Hepatocyte (in vitro differentiated cells): ENCODE results near the gene MKNK2. TPM values are rescaled to one million over a fixed set of nuclear protein-coding genes. Genes with fewer than 3 reads are reported as not detected.
"Not testable (repeated sequence)": the region's sequence is repeated elsewhere in the genome, so short reads cannot be mapped to it uniquely, and the experiment has no call there.

Source experiments
- DNase-seq: peaks from one replicate; pipeline ENCODE4 v3.0.0-alpha.2; 2016; ENCODE audit warnings: low spot score
- H2AFZ ChIP-seq: fragments of 200-600 bp; sonication (generic); 2 replicates; pipeline ENCODE4 v1.6.0; 2016; ENCODE audit warnings: antibody characterized with exemption, mild to moderate bottlenecking
- H3K27ac ChIP-seq: fragments of 200-600 bp; sonication (generic); 2 replicates; pipeline ENCODE4 v1.5.1; 2016; ENCODE audit warnings: mild to moderate bottlenecking
- H3K27me3 ChIP-seq: fragments of 200-600 bp; sonication (generic); 2 replicates; pipeline ENCODE4 v1.6.1; 2016
- H3K36me3 ChIP-seq: fragments of 200-600 bp; sonication (generic); replicated peaks from 2 replicates; pipeline ENCODE4 v1.5.1; 2016; ENCODE audit warnings: low read depth; ENCODE audit not compliant: insufficient read depth
- H3K4me1 ChIP-seq: fragments of 200-600 bp; sonication (generic); 2 replicates; pipeline ENCODE4 v1.5.1; 2016; ENCODE audit warnings: mild to moderate bottlenecking, moderate library complexity; ENCODE audit not compliant: insufficient read depth
- H3K4me2 ChIP-seq: fragments of 200-600 bp; sonication (generic); 2 replicates; pipeline ENCODE4 v1.6.0; 2016
- H3K4me3 ChIP-seq: fragments of 200-600 bp; sonication (generic); 2 replicates; pipeline ENCODE4 v1.5.1; 2016; ENCODE audit warnings: mild to moderate bottlenecking
- H3K79me2 ChIP-seq: fragments of 200-600 bp; sonication (generic); 2 replicates; pipeline ENCODE4 v1.6.0; 2017; ENCODE audit warnings: mild to moderate bottlenecking
- H3K9me2 ChIP-seq: fragments of 200-600 bp; sonication (generic); replicated peaks from 2 replicates; pipeline ENCODE4 v1.6.0; 2017; ENCODE audit warnings: mild to moderate bottlenecking; ENCODE audit not compliant: insufficient read depth
- H3K9me3 ChIP-seq: fragments of 200-600 bp; sonication (generic); 2 replicates; pipeline ENCODE4 v1.5.1; 2016; ENCODE audit warnings: low read depth, mild to moderate bottlenecking
- H4K20me1 ChIP-seq: fragments of 200-600 bp; sonication (generic); 2 replicates; pipeline ENCODE4 v1.6.0; 2016; ENCODE audit warnings: mild to moderate bottlenecking; ENCODE audit not compliant: insufficient read depth, poor library complexity, severe bottlenecking
- EZH2 ChIP-seq: fragments of 200-600 bp; sonication (generic); IDR thresholded peaks from 2 replicates; pipeline ENCODE4 v1.6.1; 2016; ENCODE audit warnings: antibody characterized with exemption, mild to moderate bottlenecking, borderline replicate concordance
- EZH2phosphoT487 ChIP-seq: fragments of 200-600 bp; sonication (generic); IDR thresholded peaks from one replicate; pipeline ENCODE4 v1.6.1; 2018; ENCODE audit warnings: antibody characterized with exemption, mild to moderate bottlenecking, low read depth, moderate library complexity; ENCODE audit not compliant: unreplicated experiment, severe bottlenecking
- WGBS: methylation state at CpG from one replicate; pipeline ENCODE4 v1.1.6; 2016; ENCODE audit warnings: low lambda C conversion rate; ENCODE audit errors: missing lambda C conversion rate; 5-methylcytosine and 5-hydroxymethylcytosine counted together
- polyA plus RNA-seq: library from polyadenylated mRNA; unstranded; fragments of >200 nt; fragmentation: Nextera tagmentation; extraction: Ambion mirVana; gene quantifications from 2 replicates; pipeline ENCODE4 v1.2.1, GENCODE V29; 2016
- total RNA-seq: library from RNA; depleted of rRNA; stranded (reverse); fragments of >200 nt; gene quantifications from 2 replicates; pipeline ENCODE4 v1.2.3, GENCODE V29; 2014
- TF ChIP-seq, protein P1 (sequence below): fragments of 200-600 bp; sonication (generic); IDR thresholded peaks from 2 replicates; pipeline ENCODE4 v1.5.1; 2016; ENCODE audit warnings: antibody characterized with exemption, mild to moderate bottlenecking; ENCODE audit not compliant: poor library complexity

Gene MKNK2
- total and polyA plus RNA-seq, 2 experiments from 2014 or later: 90.4 to 136 TPM

DNA sequence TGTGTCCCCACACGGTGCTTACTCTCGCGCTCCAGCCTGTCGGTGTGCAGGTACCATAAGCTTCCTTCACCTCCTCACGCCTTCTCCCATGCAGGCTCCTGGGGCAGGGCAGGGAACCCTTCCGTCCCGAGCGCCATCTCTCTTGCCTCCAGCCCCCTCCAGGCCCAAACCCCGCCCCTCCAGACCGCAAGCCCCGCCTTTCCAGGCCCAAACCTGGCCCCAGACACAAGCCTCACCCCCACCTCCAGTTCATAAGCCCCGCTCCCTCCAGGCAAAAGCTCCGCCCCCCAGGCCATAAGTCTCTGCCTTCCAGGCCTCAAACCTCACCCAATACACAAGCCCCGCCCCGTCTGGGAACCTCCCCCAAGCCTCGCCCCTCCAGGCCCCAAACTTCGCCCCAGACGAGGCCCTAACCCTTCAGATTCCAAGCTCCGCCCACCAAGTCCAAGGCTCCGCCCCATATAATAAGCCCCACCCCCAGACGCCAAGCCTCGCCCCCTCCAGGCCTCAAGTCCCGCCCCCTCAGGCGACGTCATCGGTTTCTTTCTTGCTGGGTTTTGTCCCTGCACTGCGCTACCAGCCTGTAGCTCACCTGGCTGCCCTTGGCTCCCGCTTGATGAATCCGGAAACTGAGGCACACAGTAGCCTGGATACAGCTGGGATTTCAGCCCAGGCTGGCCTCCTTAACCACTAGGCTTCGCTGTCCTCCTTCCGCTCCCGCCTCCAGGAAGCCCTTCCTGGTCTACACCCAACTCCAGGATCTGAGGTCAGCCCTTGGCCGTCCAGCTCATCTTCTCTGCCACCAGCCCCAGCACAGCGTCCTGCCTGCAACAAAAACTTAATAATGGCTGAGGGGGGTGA lies 16.1 kb downstream of the MKNK2 start:
- H3K4me1 ChIP-seq: peaks cover 15% of the 10 kb centered on the region
- H2AFZ ChIP-seq: no peak overlapping the region
- no peak overlapping the region for H3K4me3 ChIP-seq
- H3K4me2 ChIP-seq: no peak overlapping the region
- peak; percentile 46 for DNase-seq
- H3K27me3 ChIP-seq: no peaks in the 10 kb centered on the region
- H3K9me3 ChIP-seq: no peaks in the 10 kb centered on the region
- H3K36me3 ChIP-seq: no peaks in the 10 kb centered on the region
- 81% methylated on average over 28 of the region's 34 CpGs for WGBS
- H3K27ac ChIP-seq: no peak overlapping the region
- no peaks in the 10 kb centered on the region for H4K20me1 ChIP-seq
- H3K9me2 ChIP-seq: no peaks in the 10 kb centered on the region
- TF ChIP-seq EZH2phosphoT487 (no peak), EZH2 (no peak)
- TF ChIP-seq, protein P1, sequence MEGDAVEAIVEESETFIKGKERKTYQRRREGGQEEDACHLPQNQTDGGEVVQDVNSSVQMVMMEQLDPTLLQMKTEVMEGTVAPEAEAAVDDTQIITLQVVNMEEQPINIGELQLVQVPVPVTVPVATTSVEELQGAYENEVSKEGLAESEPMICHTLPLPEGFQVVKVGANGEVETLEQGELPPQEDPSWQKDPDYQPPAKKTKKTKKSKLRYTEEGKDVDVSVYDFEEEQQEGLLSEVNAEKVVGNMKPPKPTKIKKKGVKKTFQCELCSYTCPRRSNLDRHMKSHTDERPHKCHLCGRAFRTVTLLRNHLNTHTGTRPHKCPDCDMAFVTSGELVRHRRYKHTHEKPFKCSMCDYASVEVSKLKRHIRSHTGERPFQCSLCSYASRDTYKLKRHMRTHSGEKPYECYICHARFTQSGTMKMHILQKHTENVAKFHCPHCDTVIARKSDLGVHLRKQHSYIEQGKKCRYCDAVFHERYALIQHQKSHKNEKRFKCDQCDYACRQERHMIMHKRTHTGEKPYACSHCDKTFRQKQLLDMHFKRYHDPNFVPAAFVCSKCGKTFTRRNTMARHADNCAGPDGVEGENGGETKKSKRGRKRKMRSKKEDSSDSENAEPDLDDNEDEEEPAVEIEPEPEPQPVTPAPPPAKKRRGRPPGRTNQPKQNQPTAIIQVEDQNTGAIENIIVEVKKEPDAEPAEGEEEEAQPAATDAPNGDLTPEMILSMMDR: no peak
- no peaks in the 10 kb centered on the region for H3K79me2 ChIP-seq

DNA sequence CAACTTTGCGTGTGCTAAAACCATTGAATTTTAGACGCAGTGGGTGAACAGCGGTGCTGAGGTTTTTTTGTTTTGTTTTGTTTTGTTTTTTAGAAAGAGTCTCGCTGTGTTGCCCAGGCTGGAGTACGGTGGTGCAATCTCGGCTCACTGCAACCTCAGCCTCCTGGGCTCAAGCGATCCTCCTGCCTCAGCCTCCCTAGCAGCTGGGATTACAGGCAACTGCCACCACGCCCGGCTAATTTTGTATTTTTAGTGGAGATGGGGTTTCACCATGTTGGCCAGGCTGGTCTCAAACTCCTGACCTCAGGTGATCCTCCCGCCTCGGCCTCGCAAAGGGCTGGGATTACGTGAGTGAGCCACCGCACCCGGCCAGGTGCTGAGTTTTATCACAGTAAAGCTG lies 16.8 kb downstream of the MKNK2 start:
- not testable (repeated sequence) for H2AFZ ChIP-seq, H3K4me3 ChIP-seq, DNase-seq, H3K9me3 ChIP-seq, H3K36me3 ChIP-seq, H4K20me1 ChIP-seq, H3K27me3 ChIP-seq, H3K27ac ChIP-seq, H3K79me2 ChIP-seq, H3K4me2 ChIP-seq, H3K9me2 ChIP-seq
- H3K4me1 ChIP-seq: peaks cover 15% of the 10 kb centered on the region
- 89% methylated on average over 15 of the region's 15 CpGs for WGBS

DNA sequence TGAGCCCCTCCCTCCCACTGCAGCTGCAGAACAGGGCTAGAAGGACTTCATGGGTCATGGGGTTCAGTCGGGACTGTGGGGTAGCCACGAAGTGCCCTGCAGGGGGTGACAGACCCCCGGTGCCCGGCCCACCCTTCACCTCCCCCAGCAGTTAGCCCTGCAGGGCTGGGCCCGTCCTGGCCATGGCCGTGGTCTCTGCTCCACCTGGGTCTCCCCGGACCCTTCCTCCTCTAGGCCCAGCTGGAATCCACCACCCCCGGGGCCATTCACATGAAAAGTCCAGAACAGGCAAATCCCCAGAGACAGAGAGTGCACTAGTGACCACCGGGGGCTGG lies 17.3 kb downstream of the MKNK2 start:
- H3K27ac ChIP-seq: no peak overlapping the region
- 78% methylated on average over 9 of the region's 9 CpGs for WGBS
- no peaks in the 10 kb centered on the region for H3K9me3 ChIP-seq
- DNase-seq: no peak
- no peak overlapping the region for H2AFZ ChIP-seq
- H3K4me1 ChIP-seq: peaks cover 15% of the 10 kb centered on the region
- H3K4me3 ChIP-seq: no peak overlapping the region
- H3K4me2 ChIP-seq: no peak overlapping the region
- no peaks in the 10 kb centered on the region for H3K27me3 ChIP-seq
- H3K36me3 ChIP-seq: no peaks in the 10 kb centered on the region
- H3K9me2 ChIP-seq: no peaks in the 10 kb centered on the region
- H4K20me1 ChIP-seq: no peaks in the 10 kb centered on the region
- no peaks in the 10 kb centered on the region for H3K79me2 ChIP-seq
- no peak for TF ChIP-seq EZH2phosphoT487
- no peak for TF ChIP-seq EZH2
- TF ChIP-seq, protein P1: no peak

DNA sequence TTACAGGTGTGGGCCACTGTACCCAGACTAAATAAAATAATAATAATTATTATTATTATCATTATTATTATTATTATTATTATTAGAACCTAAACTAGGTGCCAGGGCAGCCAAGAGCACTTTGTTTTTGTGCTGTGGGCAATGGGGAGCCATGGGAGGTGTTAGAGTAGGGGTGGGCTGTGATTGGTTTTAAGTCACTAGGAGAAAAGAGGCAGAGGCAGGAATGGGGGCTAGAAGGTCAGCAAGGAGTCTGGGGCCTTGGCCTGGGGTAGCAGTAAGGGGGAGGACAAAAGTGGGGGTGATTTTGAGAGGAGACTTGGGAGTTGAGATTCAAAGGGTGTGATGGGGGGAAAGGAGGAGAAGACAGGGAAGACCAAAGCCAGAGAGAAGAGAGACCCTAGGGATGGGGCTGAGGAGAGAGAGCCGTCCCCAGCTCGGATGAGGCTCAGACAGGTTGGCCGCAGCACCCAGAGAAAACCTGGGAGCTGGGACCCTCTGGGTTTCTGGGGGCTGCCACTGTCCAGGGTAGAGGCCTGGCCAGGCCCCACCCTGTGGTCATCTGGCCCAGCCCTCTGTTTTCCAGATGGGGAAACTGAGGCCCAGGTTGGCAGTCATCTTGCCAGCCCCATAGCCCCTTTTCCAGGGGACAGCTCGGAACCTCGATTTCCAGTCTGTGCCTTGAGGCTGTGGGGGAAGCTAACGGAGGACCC lies 17.8 kb downstream of the MKNK2 start:
- no peak overlapping the region for H3K4me3 ChIP-seq
- no peak overlapping the region for H2AFZ ChIP-seq
- H3K27ac ChIP-seq: no peak overlapping the region
- no peak for TF ChIP-seq EZH2phosphoT487
- no peak for TF ChIP-seq EZH2
- TF ChIP-seq, protein P1: no peak
- DNase-seq: no peak
- no peaks in the 10 kb centered on the region for H3K27me3 ChIP-seq
- no peaks in the 10 kb centered on the region for H3K79me2 ChIP-seq
- H4K20me1 ChIP-seq: no peaks in the 10 kb centered on the region
- no peaks in the 10 kb centered on the region for H3K9me3 ChIP-seq
- no peak overlapping the region for H3K4me2 ChIP-seq
- H3K4me1 ChIP-seq: peaks cover 15% of the 10 kb centered on the region
- H3K36me3 ChIP-seq: no peaks in the 10 kb centered on the region
- H3K9me2 ChIP-seq: no peaks in the 10 kb centered on the region
- WGBS: 92% methylated on average over 6 of the region's 6 CpGs
